GM23338 (cell line): ENCODE measurements around the gene SEH1L. TPM values are rescaled to one million over a fixed set of nuclear protein-coding genes. Genes with fewer than 3 reads are reported as not detected.

Experiments
- ATAC-seq: fragments of 200-7000 bp; cut with Tn5 transposase; 3 replicates; pipeline ENCODE4 v1.9.1; 2020
- DNase-seq: peaks from one replicate; pipeline ENCODE4 v3.0.0-alpha.2; 2015; ENCODE audit warnings: low spot score
- H2AFZ ChIP-seq: fragments of 200-600 bp; sonication (generic); 2 replicates; pipeline ENCODE4 v1.8.0; 2016; ENCODE audit warnings: antibody characterized with exemption, mild to moderate bottlenecking, moderate library complexity
- H3F3A ChIP-seq: fragments of 200-600 bp; sonication (generic); replicated peaks from 2 replicates; pipeline ENCODE4 v1.8.0; 2017; ENCODE audit warnings: antibody characterized with exemption, mixed run types, low read depth
- H3K27ac ChIP-seq: fragments of 200-600 bp; sonication (generic); 2 replicates; pipeline ENCODE4 v1.6.1; 2016; ENCODE audit warnings: low read depth
- H3K27me3 ChIP-seq: fragments of 200-600 bp; sonication (generic); 2 replicates; pipeline ENCODE4 v1.8.0; 2016; ENCODE audit warnings: mild to moderate bottlenecking, mixed run types, moderate library complexity; ENCODE audit not compliant: insufficient read depth
- H3K36me3 ChIP-seq: fragments of 200-600 bp; sonication (generic); 2 replicates; pipeline ENCODE4 v1.8.0; 2016; ENCODE audit warnings: mild to moderate bottlenecking; ENCODE audit not compliant: insufficient read depth
- H3K4me1 ChIP-seq: fragments of 200-600 bp; sonication (generic); 2 replicates; pipeline ENCODE4 v1.8.0; 2016; ENCODE audit warnings: mild to moderate bottlenecking, moderate library complexity; ENCODE audit not compliant: insufficient read depth
- H3K4me2 ChIP-seq: fragments of 200-600 bp; sonication (generic); 2 replicates; pipeline ENCODE4 v1.7.1; 2017; ENCODE audit warnings: mixed run types
- H3K4me3 ChIP-seq: fragments of 200-600 bp; sonication (generic); 2 replicates; pipeline ENCODE4 v1.6.1; 2016; ENCODE audit warnings: mixed run types
- H3K79me2 ChIP-seq: fragments of 200-600 bp; sonication (generic); replicated peaks from 2 replicates; pipeline ENCODE4 v1.8.0; 2017; ENCODE audit warnings: mild to moderate bottlenecking; ENCODE audit not compliant: insufficient read depth
- H3K9me2 ChIP-seq: fragments of 200-600 bp; sonication (generic); 2 replicates; pipeline ENCODE4 v1.8.0; 2017; ENCODE audit not compliant: insufficient read depth
- H4K20me1 ChIP-seq: fragments of 200-600 bp; sonication (generic); replicated peaks from 2 replicates; pipeline ENCODE4 v1.8.0; 2017; ENCODE audit warnings: mild to moderate bottlenecking; ENCODE audit not compliant: insufficient read depth
- H3K27ac Mint-ChIP-seq: 2 replicates; pipeline ENCODE4 v1.8.0; 2020; ENCODE audit warnings: inconsistent platforms, mild to moderate bottlenecking, moderate library complexity, mixed read lengths
- H3K27me3 Mint-ChIP-seq: 3 replicates; pipeline ENCODE4 v1.8.0; 2022; ENCODE audit warnings: low read depth, mild to moderate bottlenecking, moderate library complexity, mixed read lengths, inconsistent platforms; ENCODE audit not compliant: insufficient read depth, poor library complexity
- H3K36me3 Mint-ChIP-seq: 3 replicates; pipeline ENCODE4 v1.8.0; 2021; ENCODE audit warnings: low read depth, mild to moderate bottlenecking, inconsistent platforms, moderate library complexity, mixed read lengths
- H3K4me1 Mint-ChIP-seq: 3 replicates; pipeline ENCODE4 v1.8.0; 2020; ENCODE audit warnings: mild to moderate bottlenecking, inconsistent platforms, mixed read lengths
- H3K4me3 Mint-ChIP-seq: 3 replicates; pipeline ENCODE4 v1.8.0; 2021; ENCODE audit warnings: moderate library complexity, mild to moderate bottlenecking, inconsistent platforms, mixed read lengths
- H3K9me3 Mint-ChIP-seq: 3 replicates; pipeline ENCODE4 v1.8.0; 2020; ENCODE audit warnings: moderate library complexity, mild to moderate bottlenecking, inconsistent platforms, mixed read lengths
- CREB1 ChIP-seq: fragments of 250-450 bp; sonication (Bioruptor Pico); IDR thresholded peaks from 2 replicates; pipeline ENCODE4 v1.5.0; 2020; ENCODE audit warnings: low read depth, mild to moderate bottlenecking, moderate library complexity
- CTCF ChIP-seq, 2 experiments: fragments of 200-600 bp in 1 of 2; sonication (generic) in 1 of 2; conservative IDR thresholded peaks; 2 replicates each; pipeline versions ENCODE4 v1.5.1 to v1.6.1; 2016 to 2017; ENCODE audit warnings: antibody characterized with exemption in 2 of 2, low read depth in 2 of 2, mild to moderate bottlenecking in 2 of 2, moderate library complexity in 1 of 2
- ETS1 ChIP-seq: IDR thresholded peaks from 2 replicates; pipeline ENCODE4 v1.6.1; 2016; ENCODE audit warnings: antibody characterized with exemption
- EZH2phosphoT487 ChIP-seq: fragments of 200-600 bp; sonication (generic); IDR thresholded peaks from one replicate; pipeline ENCODE4 v1.8.1; 2018; ENCODE audit warnings: antibody characterized with exemption; ENCODE audit not compliant: unreplicated experiment
- JUNB ChIP-seq: IDR thresholded peaks from one replicate; pipeline ENCODE4 v1.6.1; 2016; ENCODE audit warnings: antibody characterized with exemption; ENCODE audit not compliant: unreplicated experiment
- NANOG ChIP-seq: IDR thresholded peaks from 2 replicates; pipeline ENCODE4 v1.6.1; 2016; ENCODE audit warnings: antibody characterized with exemption, borderline replicate concordance
- POLR2AphosphoS5 ChIP-seq: IDR thresholded peaks from 2 replicates; pipeline ENCODE4 v1.6.1; 2016; ENCODE audit warnings: antibody characterized with exemption, low read depth
- REST ChIP-seq: IDR thresholded peaks from one replicate; pipeline ENCODE4 v1.6.1; 2018; ENCODE audit warnings: antibody characterized with exemption; ENCODE audit not compliant: unreplicated experiment
- ZNF114 ChIP-seq: fragments of 250-450 bp; sonication (Bioruptor Pico); IDR thresholded peaks from 2 replicates; pipeline ENCODE4 v1.5.0; 2020; ENCODE audit warnings: mild to moderate bottlenecking, moderate library complexity
- ZNF331 ChIP-seq: fragments of 250-450 bp; sonication (Bioruptor Pico); IDR thresholded peaks from 2 replicates; pipeline ENCODE4 v1.5.0; 2020; ENCODE audit warnings: low read depth, mild to moderate bottlenecking, moderate library complexity
- ZNF462 ChIP-seq: fragments of 250-450 bp; sonication (Bioruptor Pico); IDR thresholded peaks from 2 replicates; pipeline ENCODE4 v1.5.0; 2020; ENCODE audit warnings: mild to moderate bottlenecking, moderate library complexity
- polyA plus RNA-seq: library from polyadenylated mRNA; unstranded; fragments of >200 nt; fragmentation: Nextera tagmentation; extraction: Ambion mirVana; gene quantifications from 2 replicates; pipeline ENCODE4 v1.2.1, GENCODE V29; 2016
- total RNA-seq: library from RNA; depleted of rRNA; stranded (reverse); fragments of >200 nt; shearing (Covaris generic); gene quantifications from 2 replicates; pipeline ENCODE4 v1.2.3, GENCODE V29; 2014

The SEH1L gene
- total and polyA plus RNA-seq, 2 experiments from 2014 or later: 46.9 to 72.0 TPM

- Histone ChIP-seq H3F3A (no peaks in the 10 kb centered on the region), H3K36me3 (0 out of 2 replicates have a peak, but pooled peaks cover 3% of the 10 kb centered on the region), H3K79me2 (peaks cover 93% of the 10 kb centered on the region), H3K9me2 (no peaks in the 10 kb centered on the region), H2AFZ (no peak overlapping the region), H3K27ac (no peak overlapping the region), H3K4me1 (peaks cover 10% of the 10 kb centered on the region), H3K27me3 (no peaks in the 10 kb centered on the region), H3K4me2 (no peak overlapping the region), H4K20me1 (peaks cover 47% of the 10 kb centered on the region), H3K4me3 (no peak overlapping the region)
- Mint-ChIP-seq H3K4me1 (no peaks in the 10 kb centered on the region; the same call in 1 of the 3 replicates), H3K36me3 (no peaks in the 10 kb centered on the region; the same call in 2 of the 3 replicates), H3K27ac (no peak overlapping the region), H3K27me3 (peaks cover 2% of the 10 kb centered on the region), H3K4me3 (no peak overlapping the region), H3K9me3 (no peaks in the 10 kb centered on the region; the same call in 2 of the 3 replicates)
- no peak for ATAC-seq
- TF ChIP-seq NANOG (no peak), ZNF114 (no peak), CREB1 (CRISPR knock-in tag) (no peak), EZH2phosphoT487 (no peak), CTCF (conservative IDR thresholded peaks at IDR 0.05; ENCODE audit: low read depth in 2 of 2) (no peak), REST (no peak), ETS1 (no peak), ZNF462 (CRISPR knock-in tag) (no peak), POLR2AphosphoS5 (no peak), JUNB (no peak), ZNF331 (CRISPR knock-in tag) (no peak)
- no peak for DNase-seq
Observed at GRCh38 chr18:12995952-12996477, 48.2 kb downstream of the SEH1L start.
